T-helper 1 cell treated with Interleukin-12 subunit alpha and Interleukin-12 subunit beta and Interleukin-4 antibody, amounts not matched to agents 30 ng/mL and 1 ng/mL, for 36 hours (primary cell): Measurements from ENCODE around the gene CPS1. TPM values are rescaled to one million over a fixed set of nuclear protein-coding genes. Genes with fewer than 3 reads are reported as not detected.

Experiments used
- intact Hi-C: fragments of 100-400 bp; cut with micrococcal nuclease; formaldehyde crosslinking; loops from one replicate; pipeline ENCODE4 v1.15.1; 2024
- total RNA-seq: library from RNA; stranded (reverse); gene quantifications from 2 replicates; pipeline ENCODE4 v1.2.3, GENCODE V29; 2022

CPS1 gene
- total RNA-seq, 1 donor from 2014 or later: 0.61 TPM

GRCh38 chr2:210604666-210605065 is 48.3 kb downstream of the CPS1 start:
- intact Hi-C loops: no loop called here

DNA sequence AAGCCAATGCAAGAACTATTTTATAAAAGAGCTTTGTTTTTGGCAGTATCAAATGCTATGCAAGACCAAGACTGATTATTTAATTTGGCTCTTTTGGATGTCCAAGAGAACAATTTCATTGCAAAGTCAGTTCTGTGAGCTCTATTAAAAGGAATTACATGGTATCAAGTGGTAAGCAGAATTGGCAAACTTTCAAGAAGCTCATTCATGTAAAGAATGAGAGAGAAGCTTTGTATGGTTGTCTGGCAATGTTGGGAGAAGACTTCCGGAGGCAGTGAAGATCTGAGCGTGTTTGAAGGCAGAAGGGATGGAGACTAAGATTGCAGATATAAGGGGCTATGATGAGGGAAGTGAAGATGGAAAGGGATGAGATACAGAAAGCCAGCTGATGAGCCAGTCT is 49.6 kb downstream of the CPS1 start:
- intact Hi-C loops: no loop called here

DNA sequence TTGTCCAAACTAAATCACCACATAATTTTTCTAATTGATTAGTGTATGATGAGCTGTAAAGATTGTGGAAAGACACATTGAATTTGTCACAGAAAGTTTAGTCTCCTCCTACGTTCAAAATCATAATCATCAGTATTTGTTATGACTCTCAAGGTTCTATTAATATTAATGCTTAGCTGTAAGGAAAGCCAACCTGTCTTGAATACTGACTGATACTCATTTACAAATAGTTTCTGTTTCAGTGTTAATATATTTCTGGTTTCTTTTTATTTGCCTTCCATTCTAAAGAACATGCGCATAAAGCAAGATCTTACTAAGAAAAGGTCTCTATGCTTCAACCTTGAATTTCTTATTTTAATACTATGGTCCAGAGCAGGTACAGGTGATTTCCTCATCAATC is 55.1 kb downstream of the CPS1 start:
- intact Hi-C loops: no loop called here

DNA sequence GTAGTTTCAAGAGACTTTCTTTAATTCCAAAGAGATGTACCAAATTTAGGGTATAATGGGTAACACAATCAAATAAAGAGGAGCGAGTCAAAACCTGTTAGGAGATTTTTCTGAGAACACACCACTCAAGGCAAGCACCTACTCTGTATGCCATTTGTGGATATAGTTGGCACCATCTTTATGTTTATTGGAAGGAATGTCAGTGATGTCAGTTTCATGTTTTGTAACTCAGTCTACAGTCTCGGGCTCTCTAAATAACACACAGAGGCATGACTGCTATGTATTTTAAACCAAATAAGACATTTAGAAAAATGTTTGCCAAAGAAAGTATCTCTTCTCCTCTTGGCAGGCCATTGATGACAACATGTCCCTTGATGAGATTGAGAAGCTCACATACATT is 59.7 kb downstream of the CPS1 start:
- intact Hi-C loops: loop anchor here (5.0 kb wide), 1 partner anchor 471 kb away; no protein-coding TSS in a partner anchor

DNA sequence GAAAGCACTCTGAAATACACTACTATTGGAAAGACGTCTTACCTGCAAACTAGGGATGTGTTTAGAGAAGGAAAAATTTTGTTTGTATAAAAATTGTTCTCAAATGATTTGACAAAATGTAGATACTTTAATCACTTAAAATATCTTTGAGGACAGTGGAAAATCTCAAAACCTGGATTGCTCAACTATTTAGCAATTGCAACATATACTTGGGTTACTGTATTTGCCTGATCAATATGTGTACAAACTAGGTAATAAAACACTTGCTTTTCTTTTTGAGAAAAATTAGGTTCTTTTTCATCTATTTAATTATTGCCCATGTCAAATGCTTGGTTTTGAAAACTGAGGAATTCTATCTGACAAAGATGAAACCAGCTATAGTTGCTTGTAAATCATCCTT is 60.9 kb downstream of the CPS1 start:
- intact Hi-C loops: loop anchor here (1.0 to 5.0 kb wide), 3 partner anchors 418 to 541 kb away; no protein-coding TSS in a partner anchor

GRCh38 chr2:210617732-210618330 is 61.4 kb downstream of the CPS1 start:
- intact Hi-C loops: loop anchor here (1.0 to 5.0 kb wide), 3 partner anchors 417 to 540 kb away; no protein-coding TSS in a partner anchor

DNA sequence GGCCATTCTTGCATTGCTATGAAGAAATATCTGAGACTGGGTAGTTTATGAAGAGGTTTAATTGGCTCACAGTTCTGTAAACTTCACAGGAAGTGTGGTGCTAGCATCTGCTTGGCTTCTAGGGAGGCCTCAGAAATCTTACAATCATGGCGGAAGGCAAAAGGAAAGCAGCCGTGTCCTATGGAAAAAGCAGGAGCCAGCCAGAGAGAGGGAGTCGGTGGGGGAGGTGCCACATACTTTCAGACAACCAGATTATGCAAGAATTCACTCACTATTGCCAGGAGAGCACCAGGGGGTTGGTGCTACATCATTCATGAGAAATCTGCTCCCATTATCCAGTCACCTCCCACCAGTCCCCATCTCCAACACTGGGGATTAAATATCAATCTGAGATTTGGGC is 64.1 kb downstream of the CPS1 start:
- intact Hi-C loops: no loop called here

- intact Hi-C loops: no loop called here
These were observed 67.1 kb downstream of the CPS1 start for GRCh38 chr2:210623506-210623905.

GRCh38 chr2:210626849-210627248 is 70.5 kb downstream of the CPS1 start:
- intact Hi-C loops: no loop called here

DNA sequence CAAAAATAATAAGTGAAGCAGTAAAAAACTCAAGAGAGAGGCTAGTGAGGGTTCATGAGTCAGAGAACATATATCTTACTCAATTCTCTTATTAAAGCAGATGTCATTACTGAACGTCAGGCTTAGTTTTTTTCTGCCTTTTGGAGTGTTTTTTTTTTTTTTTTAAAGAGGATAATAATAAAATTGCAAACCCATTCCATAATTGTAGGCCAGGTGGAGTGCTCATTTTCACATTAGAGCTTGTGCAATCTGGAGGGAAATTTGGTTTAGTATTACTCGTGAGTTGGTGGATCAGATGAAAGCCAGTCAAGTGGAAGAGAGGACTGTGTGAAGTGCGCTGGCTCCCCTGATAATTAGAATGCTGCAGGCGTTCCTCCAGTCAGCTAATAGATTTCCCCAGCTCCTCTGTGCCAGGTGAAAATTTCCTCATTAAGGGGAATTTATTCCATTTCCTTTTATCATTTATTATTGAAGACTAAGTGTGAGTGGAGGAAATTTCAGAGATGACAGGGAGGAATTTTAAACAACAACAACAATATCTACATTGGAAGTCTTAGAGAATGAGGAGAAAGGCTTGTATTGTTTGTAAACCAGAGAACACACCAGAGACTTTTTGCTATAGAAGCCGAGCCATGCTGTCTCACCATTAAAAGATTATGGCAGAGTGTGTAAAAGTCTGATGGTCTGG is 74.6 kb downstream of the CPS1 start:
- intact Hi-C loops: no loop called here

DNA sequence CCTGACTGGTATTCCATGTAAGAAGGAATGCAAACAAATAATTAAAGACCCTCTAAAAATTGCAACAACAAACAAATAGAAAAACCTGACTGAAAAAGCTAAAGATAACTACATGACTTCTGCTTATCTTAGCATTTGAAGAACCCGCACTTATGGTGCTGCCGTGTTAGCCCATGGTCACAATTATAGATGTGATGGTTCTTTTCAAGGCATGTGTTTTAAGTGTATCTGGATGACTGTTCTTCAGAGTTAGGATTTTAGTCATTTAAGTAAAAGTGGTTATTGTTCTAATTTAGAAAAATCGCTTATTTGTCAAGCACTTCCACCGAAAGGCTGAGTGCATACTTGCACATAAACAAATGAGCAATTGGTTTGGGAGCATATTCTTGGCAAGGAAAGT is 77.3 kb downstream of the CPS1 start:
- intact Hi-C loops: no loop called here

DNA sequence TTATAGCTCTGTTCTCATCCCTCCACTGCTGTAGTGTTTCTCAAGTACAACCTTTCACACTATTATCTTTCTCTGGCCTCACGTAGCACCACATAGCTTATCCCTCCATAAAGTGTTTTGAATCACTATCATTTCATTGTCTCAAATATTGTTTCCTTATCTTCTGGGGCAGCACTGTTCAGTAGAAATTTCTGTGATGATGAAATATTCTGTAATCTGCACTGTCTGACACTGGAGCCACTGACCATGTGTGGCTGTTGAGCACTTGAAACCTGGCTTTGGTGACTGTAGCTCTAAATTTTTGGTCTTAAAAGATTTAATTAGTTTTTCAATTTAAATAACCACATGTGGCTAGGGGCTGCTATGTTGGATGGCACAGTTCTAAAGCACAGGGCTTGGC is 78.9 kb downstream of the CPS1 start:
- intact Hi-C loops: no loop called here

DNA sequence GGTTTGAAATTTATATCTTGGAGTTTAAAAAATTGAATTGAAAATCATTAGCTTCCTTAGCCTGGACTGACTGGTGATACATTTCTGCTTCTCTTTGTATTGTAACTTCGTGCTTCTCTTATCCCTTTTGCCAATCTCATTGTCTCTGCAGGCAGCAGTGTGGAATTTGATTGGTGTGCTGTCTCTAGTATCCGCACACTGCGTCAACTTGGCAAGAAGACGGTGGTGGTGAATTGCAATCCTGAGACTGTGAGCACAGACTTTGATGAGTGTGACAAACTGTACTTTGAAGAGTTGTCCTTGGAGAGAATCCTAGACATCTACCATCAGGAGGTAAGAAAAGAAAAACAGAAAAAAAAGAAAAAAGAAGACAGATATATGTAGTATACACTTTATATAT is 85.9 kb downstream of the CPS1 start:
- intact Hi-C loops: no loop called here

DNA sequence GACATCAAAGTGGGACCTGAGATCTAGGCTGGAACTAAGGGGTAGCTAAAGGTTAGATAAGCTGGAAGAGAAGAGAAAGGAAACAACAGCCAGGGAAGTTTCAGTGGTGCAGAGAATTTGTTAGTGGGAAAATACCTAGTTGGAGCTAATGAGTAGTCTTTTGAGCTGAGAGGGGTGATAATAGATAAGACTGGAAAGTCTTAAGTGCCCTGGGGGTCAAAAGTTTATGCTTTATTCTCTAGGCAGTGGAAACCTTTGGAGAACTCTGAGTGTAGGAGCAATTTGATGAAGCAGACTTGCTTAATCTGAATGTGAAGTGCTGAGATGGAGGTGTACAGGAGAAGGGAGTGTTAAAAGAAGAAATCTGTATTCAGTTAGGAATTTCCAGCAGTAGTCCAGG is 90.8 kb downstream of the CPS1 start:
- intact Hi-C loops: no loop called here

- intact Hi-C loops: no loop called here
These were observed 97.7 kb downstream of the CPS1 start for GRCh38 chr2:210654091-210654490.

GRCh38 chr2:210655229-210655975 is 99.0 kb downstream of the CPS1 start:
- intact Hi-C loops: no loop called here

- intact Hi-C loops: no loop called here
These were observed 101.5 kb downstream of the CPS1 start for GRCh38 chr2:210657874-210658273.

- intact Hi-C loops: no loop called here
These were observed 104.4 kb downstream of the CPS1 start for GRCh38 chr2:210660751-210661150.

DNA sequence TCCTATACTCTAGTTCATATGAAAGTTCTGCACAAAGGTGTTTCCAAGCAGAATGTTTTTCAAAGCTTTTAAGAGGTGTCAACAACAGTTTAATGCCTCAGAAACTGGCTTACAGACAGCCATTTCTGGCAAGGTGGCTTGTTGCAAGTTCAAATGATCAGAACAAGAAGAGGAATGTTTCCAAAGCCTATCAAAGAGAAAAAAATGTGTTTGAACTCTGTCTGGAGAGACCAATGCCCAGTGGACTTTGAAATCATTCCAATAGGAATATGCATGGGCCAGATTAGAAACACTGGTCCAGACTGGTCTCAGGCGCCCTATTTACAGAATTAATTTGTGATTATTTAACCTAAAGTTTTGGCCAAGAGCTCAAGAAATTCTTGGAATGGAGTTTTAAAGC is 106.2 kb downstream of the CPS1 start:
- intact Hi-C loops: no loop called here

DNA sequence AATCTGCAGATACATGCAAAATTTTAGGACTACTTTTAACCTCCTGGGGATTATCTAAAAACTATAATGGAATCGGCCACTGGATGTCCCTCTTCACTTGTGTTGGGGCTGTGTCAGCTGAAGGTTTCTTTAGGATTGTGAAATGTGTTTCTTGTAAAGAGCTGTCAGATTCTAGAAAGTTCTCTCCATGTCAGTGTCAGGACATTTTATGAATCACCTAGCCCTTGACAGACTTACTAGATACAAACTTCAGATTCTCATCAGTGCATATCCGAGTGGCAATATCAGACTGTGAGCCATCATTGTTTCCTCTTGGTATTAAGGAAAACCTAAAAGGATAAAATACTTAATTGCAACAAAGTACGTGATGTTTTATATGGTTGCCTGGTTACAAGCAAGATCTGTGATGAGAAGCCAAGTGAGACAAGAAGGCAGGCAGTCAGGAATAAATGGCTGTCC is 107.3 kb downstream of the CPS1 start:
- intact Hi-C loops: loop anchor here (1.0 kb wide), 2 partner anchors 372 to 495 kb away; no protein-coding TSS in a partner anchor

DNA sequence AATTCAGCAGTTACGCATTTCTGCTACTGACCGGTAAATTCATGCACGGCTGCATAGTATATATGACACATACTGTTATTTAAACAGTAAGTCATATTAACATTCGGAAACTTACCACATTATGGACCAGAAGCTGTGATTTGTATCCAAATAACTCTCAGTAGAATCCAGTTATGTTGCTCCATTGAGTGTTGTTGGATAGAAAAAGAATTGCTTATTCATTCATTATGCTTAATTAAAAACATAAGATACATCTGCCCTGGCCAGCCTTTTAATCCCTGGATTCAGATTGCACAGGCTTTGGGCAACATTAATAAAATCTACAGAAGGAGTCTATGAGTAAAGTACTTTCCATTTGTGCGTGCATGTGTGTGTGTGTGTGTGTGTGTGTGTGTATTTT is 111.3 kb downstream of the CPS1 start:
- intact Hi-C loops: no loop called here

GRCh38 chr2:210671065-210671464 is 114.7 kb downstream of the CPS1 start:
- intact Hi-C loops: no loop called here
